Panc1 (cell line): ENCODE results near the gene ZNF354B.

ENCODE experiments used
- CTCF ChIP-seq: fragments of 450-650 bp; IDR thresholded peaks from 2 replicates; pipeline ENCODE4 v1.5.1; 2017; ENCODE audit warnings: mild to moderate bottlenecking
- POLR2AphosphoS5 ChIP-seq: IDR thresholded peaks from 2 replicates; pipeline ENCODE4 v1.6.1; 2012; ENCODE audit warnings: mild to moderate bottlenecking, low read depth, low read length, moderate library complexity
- SIN3A ChIP-seq: IDR thresholded peaks from 2 replicates; pipeline ENCODE4 v1.6.1; 2012; ENCODE audit warnings: low read depth, mild to moderate bottlenecking, low read length, moderate library complexity, borderline replicate concordance; ENCODE audit not compliant: insufficient read depth
- TCF7L2 ChIP-seq: IDR thresholded peaks from 2 replicates; pipeline ENCODE4 v1.6.1; 2011; ENCODE audit warnings: mild to moderate bottlenecking, low read depth, low read length, inconsistent platforms
- TF ChIP-seq, protein P1 (sequence below), 2 experiments: IDR thresholded peaks; 2 replicates each; pipeline ENCODE4 v1.6.1; 2011 to 2012; ENCODE audit warnings: low read depth in 2 of 2, control low read depth in 1 of 2, low read length in 1 of 2, mild to moderate bottlenecking in 1 of 2, moderate library complexity in 1 of 2; ENCODE audit not compliant: insufficient read depth in 1 of 2

GRCh38 chr5:178866946-178867345 is 7.2 kb downstream of the ZNF354B start:
- TF ChIP-seq CTCF (no peak), POLR2AphosphoS5 (no peak), SIN3A (no peak), TCF7L2 (no peak)
- TF ChIP-seq, protein P1, sequence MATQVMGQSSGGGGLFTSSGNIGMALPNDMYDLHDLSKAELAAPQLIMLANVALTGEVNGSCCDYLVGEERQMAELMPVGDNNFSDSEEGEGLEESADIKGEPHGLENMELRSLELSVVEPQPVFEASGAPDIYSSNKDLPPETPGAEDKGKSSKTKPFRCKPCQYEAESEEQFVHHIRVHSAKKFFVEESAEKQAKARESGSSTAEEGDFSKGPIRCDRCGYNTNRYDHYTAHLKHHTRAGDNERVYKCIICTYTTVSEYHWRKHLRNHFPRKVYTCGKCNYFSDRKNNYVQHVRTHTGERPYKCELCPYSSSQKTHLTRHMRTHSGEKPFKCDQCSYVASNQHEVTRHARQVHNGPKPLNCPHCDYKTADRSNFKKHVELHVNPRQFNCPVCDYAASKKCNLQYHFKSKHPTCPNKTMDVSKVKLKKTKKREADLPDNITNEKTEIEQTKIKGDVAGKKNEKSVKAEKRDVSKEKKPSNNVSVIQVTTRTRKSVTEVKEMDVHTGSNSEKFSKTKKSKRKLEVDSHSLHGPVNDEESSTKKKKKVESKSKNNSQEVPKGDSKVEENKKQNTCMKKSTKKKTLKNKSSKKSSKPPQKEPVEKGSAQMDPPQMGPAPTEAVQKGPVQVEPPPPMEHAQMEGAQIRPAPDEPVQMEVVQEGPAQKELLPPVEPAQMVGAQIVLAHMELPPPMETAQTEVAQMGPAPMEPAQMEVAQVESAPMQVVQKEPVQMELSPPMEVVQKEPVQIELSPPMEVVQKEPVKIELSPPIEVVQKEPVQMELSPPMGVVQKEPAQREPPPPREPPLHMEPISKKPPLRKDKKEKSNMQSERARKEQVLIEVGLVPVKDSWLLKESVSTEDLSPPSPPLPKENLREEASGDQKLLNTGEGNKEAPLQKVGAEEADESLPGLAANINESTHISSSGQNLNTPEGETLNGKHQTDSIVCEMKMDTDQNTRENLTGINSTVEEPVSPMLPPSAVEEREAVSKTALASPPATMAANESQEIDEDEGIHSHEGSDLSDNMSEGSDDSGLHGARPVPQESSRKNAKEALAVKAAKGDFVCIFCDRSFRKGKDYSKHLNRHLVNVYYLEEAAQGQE (IDR thresholded peaks at IDR 0.05; ENCODE audit: insufficient read depth in 1 of 2, low read depth in 2 of 2, low read length in 1 of 2) = no peak
